GM12878 (cell line): ENCODE measurements around the gene PIGU. TPM values are rescaled to one million over a fixed set of nuclear protein-coding genes. Genes with fewer than 3 reads are reported as not detected.
"Not testable (repeated sequence)": the region's sequence is repeated elsewhere in the genome, so short reads cannot be mapped to it uniquely, and the experiment has no call there.

ENCODE experiments used
- ATAC-seq: fragments of 200-7000 bp; cut with Tn5 transposase; 3 replicates; pipeline ENCODE4 v1.9.1; 2020; ENCODE audit warnings: mild to moderate bottlenecking, moderate library complexity
- BruUV-seq: library from RNA; stranded (reverse); fragments of 400-500 nt; replicated peaks from 2 replicates; lab custom pipeline; 2021; lab: Mats Ljungman, UMichigan
- CTCF ChIA-PET: fragments of 300-600 bp; sonication (Branson Sonifier 250); formaldehyde crosslinking; extraction: SDS; loops from one replicate; lab custom pipeline; 2021; ENCODE audit warnings: inconsistent platforms; lab: Yijun Ruan, JAX
- POLR2A ChIA-PET: fragments of 350-600 bp; formaldehyde crosslinking; extraction: SDS; loops from one replicate; lab custom pipeline; 2021; ENCODE audit warnings: inconsistent platforms; lab: Charles Lee
- RAD21 ChIA-PET: fragments of 300-600 bp; sonication (Branson Sonifier 250); formaldehyde crosslinking; loops from one replicate; lab custom pipeline; 2023; ENCODE audit warnings: antibody characterized with exemption; ENCODE audit not compliant: unreplicated experiment; lab: Charles Lee
- SMC1A ChIA-PET: fragments of 300-600 bp; sonication (Branson Sonifier 250); formaldehyde crosslinking; loops from one replicate; lab custom pipeline; 2023; ENCODE audit not compliant: unreplicated experiment, uncharacterized antibody; lab: Charles Lee
- DNase-seq: peaks from one replicate; pipeline ENCODE4 v3.0.0-alpha.2; 2011; ENCODE audit warnings: low read depth, low spot score
- FAIRE-seq: peaks from 3 replicates; lab custom pipeline; 2011; peaks lifted over from hg19 to GRCh38; lab: Jason Lieb, UNC
- H2AFZ ChIP-seq: 2 replicates; pipeline ENCODE4 v1.6.0; 2011; ENCODE audit warnings: low read depth, low read length, control low read depth; ENCODE audit not compliant: control insufficient read depth
- H3K27ac ChIP-seq: 2 replicates; pipeline ENCODE4 v1.5.1; 2011; ENCODE audit warnings: control low read depth; ENCODE audit not compliant: control insufficient read depth, insufficient read depth
- H3K27me3 ChIP-seq, 2 experiments: replicated peaks in 1 of 2; 2 replicates each; pipeline versions ENCODE4 v1.6.0 to v1.6.1; 2011; ENCODE audit warnings: low read length in 1 of 2; ENCODE audit not compliant: control insufficient read depth in 2 of 2, insufficient read depth in 2 of 2
- H3K36me3 ChIP-seq, 2 experiments: 2 replicates each; pipeline ENCODE4 v1.5.1; 2011; ENCODE audit warnings: low read length in 1 of 2; ENCODE audit not compliant: control insufficient read depth in 2 of 2, insufficient read depth in 2 of 2
- H3K4me1 ChIP-seq: 2 replicates; pipeline ENCODE4 v1.6.1; 2011; ENCODE audit warnings: mild to moderate bottlenecking, low read length, moderate library complexity, mixed read lengths; ENCODE audit not compliant: control insufficient read depth, insufficient read depth
- H3K4me2 ChIP-seq: 2 replicates; pipeline ENCODE4 v1.6.0; 2011; ENCODE audit warnings: control low read depth; ENCODE audit not compliant: control insufficient read depth, insufficient read depth
- H3K4me3 ChIP-seq: fragments of 200-600 bp; sonication (generic); 2 replicates; pipeline ENCODE4 v1.5.1; 2016
- H3K79me2 ChIP-seq: 2 replicates; pipeline ENCODE4 v1.6.0; 2011; ENCODE audit warnings: low read length; ENCODE audit not compliant: control insufficient read depth, insufficient read depth
- H3K9ac ChIP-seq: 2 replicates; pipeline ENCODE4 v1.8.0; 2011; ENCODE audit warnings: low read length, control low read depth, mixed read lengths; ENCODE audit not compliant: control insufficient read depth, insufficient read depth
- H3K9me3 ChIP-seq: replicated peaks from 3 replicates; pipeline ENCODE4 v1.5.1; 2011; ENCODE audit warnings: mild to moderate bottlenecking, low read length; ENCODE audit not compliant: control insufficient read depth, insufficient read depth
- H4K20me1 ChIP-seq: 2 replicates; pipeline ENCODE4 v1.6.0; 2011; ENCODE audit not compliant: control insufficient read depth, insufficient read depth
- CEBPB ChIP-seq, 2 experiments: fragments of 150-350 bp in 1 of 2; IDR thresholded peaks; 2 replicates each; pipeline ENCODE4 v1.6.1; 2012 to 2014; ENCODE audit warnings: low read depth in 2 of 2, low read length in 2 of 2, borderline replicate concordance in 1 of 2, inconsistent platforms in 1 of 2
- E2F8 ChIP-seq: fragments of 450-650 bp; IDR thresholded peaks from 2 replicates; pipeline ENCODE4 v1.6.1; 2018; ENCODE audit warnings: mild to moderate bottlenecking, low read depth, moderate library complexity; ENCODE audit not compliant: partially characterized antibody
- EED ChIP-seq: sonication (generic); IDR thresholded peaks from 2 replicates; pipeline ENCODE4 v1.6.1; 2016; ENCODE audit warnings: antibody characterized with exemption, low read depth
- MEF2A ChIP-seq: IDR thresholded peaks from 2 replicates; pipeline ENCODE4 v1.6.1; 2011; ENCODE audit warnings: low read depth, mild to moderate bottlenecking, low read length, moderate library complexity; ENCODE audit not compliant: insufficient read depth
- POLR2AphosphoS5 ChIP-seq: IDR thresholded peaks from 2 replicates; pipeline ENCODE4 v1.6.1; 2011; ENCODE audit warnings: mild to moderate bottlenecking, low read length, inconsistent platforms
- RELA ChIP-seq: fragments of 450-650 bp; IDR thresholded peaks from 2 replicates; pipeline ENCODE4 v1.8.0; 2014; ENCODE audit warnings: borderline replicate concordance; ENCODE audit not compliant: partially characterized antibody
- WGBS: methylation state at CpG from one replicate; pipeline ENCODE4 v1.1.6; 2016; ENCODE audit warnings: low lambda C conversion rate; ENCODE audit not compliant: insufficient replicate concordance, insufficient coverage; ENCODE audit errors: missing lambda C conversion rate; 5-methylcytosine and 5-hydroxymethylcytosine counted together
- in situ Hi-C: fragments of 300-500 bp; cut with MboI; formaldehyde crosslinking; loops from 9 replicates; pipeline ENCODE4 v1.14.3; 2018; ENCODE audit warnings: mixed read lengths
- intact Hi-C: fragments of 100-400 bp; cut with micrococcal nuclease; formaldehyde crosslinking; loops from one replicate; pipeline ENCODE4 v1.14.2; 2022; ENCODE audit not compliant: unreplicated experiment
- polyA plus RNA-seq, 11 experiments: library from polyadenylated mRNA; depleted of rRNA in 4 of 11; unstranded in 6 of 11; stranded (reverse) in 5 of 11; fragments of >200 nt; fragmentation: Nextera tagmentation in 4 of 11; fragmentation: Illumina TruSeq in 1 of 11; extraction: Ambion mirVana in 4 of 11; extraction: Trizol in 1 of 11; gene quantifications; 1 replicate in 1 of 11; 2 replicates in 10 of 11; pipeline versions ENCODE4 v1.2.1 to v1.2.3, GENCODE V29; 2011 to 2016; ENCODE audit warnings: inconsistent platforms in 2 of 11, missing spikeins in 2 of 11, low read depth in 1 of 11
- total RNA-seq, 4 experiments: library from RNA; depleted of rRNA in 3 of 4; stranded (reverse); fragments of >200 nt in 3 of 4; fragmentation: Illumina TruSeq in 1 of 4; extraction: Trizol in 1 of 4; gene quantifications; 2 replicates each; pipeline versions ENCODE4 v1.2.1 to v1.2.3, GENCODE V29; 2013 to 2021

PIGU gene
- total and polyA plus RNA-seq, 10 of the 15 experiments (the other 5 are each of a cell fraction or from before 2014, with no cell fraction given): 4.1 to 88.2 (median 25.0) TPM

GRCh38 chr20:34618676-34619075 is 58.2 kb downstream of the PIGU start:
- no peaks in the 10 kb centered on the region for H4K20me1 ChIP-seq
- no TSS peak for BruUV-seq
- CTCF ChIA-PET: interaction anchor here (0.7 to 0.8 kb wide), 2 partner anchors 151 to 306 kb away, joined by 3 read pairs; no protein-coding TSS in a partner anchor
- no peak for TF ChIP-seq CEBPB (IDR thresholded peaks at IDR 0.05; ENCODE audit: borderline replicate concordance in 1 of 2, low read depth in 2 of 2, low read length in 2 of 2)
- TF ChIP-seq POLR2AphosphoS5: no peak
- TF ChIP-seq MEF2A: no peak
- TF ChIP-seq RELA: no peak
- no peak for TF ChIP-seq EED
- no peak for TF ChIP-seq E2F8
- TF ChIP-seq, all 136 proteins: peak for 0
- WGBS: 91% methylated on average over 2 of the region's 2 CpGs
- no peaks in the 10 kb centered on the region for H3K27me3 ChIP-seq
- ChIA-PET RAD21 (no interaction called here), POLR2A (no interaction called here), SMC1A (interaction anchor here (0.6 to 1.1 kb wide), 4 partner anchors 16 to 1671 kb away, joined by 3 read pairs; no protein-coding TSS in a partner anchor)
- H3K27ac ChIP-seq: no peak overlapping the region
- H3K79me2 ChIP-seq: no peaks in the 10 kb centered on the region
- H3K9me3 ChIP-seq: no peaks in the 10 kb centered on the region; the same call in 2 of the 3 replicates
- no peak overlapping the region for H3K4me3 ChIP-seq
- in situ Hi-C loops (no loop called here), intact Hi-C loops (no loop called here)
- no peak overlapping the region for H3K9ac ChIP-seq
- no peak for ATAC-seq
- no peak overlapping the region for H2AFZ ChIP-seq
- H3K4me2 ChIP-seq: no peak overlapping the region
- no peak for FAIRE-seq
- peaks cover 19% of the 10 kb centered on the region for H3K4me1 ChIP-seq
- H3K36me3 ChIP-seq: peaks cover 2 to 8% of the 10 kb centered on the region in 2 experiments; a peak in 1 of 4 replicates
- DNase-seq: no peak

DNA sequence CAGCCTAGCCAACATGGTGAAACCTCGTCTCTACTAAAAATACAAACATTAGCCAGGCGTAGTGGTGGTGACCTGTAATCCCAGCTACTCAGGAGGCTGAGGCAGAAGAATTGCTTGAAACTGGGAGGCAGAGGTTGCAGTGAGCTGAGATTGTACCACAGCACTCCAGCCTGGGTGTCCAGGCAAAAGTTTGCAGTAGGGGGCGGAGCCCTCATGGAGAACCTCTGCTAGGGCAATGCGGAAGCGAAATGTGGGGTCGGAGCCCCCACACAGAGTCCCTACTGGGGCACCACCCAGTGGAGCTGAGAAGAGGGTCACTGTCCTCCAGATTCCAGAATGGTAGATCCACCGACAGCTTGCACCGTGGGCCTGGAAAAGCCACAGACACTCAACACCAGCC is 60.0 kb downstream of the PIGU start:
- ATAC-seq, H3K9ac ChIP-seq, H4K20me1 ChIP-seq, H3K4me3 ChIP-seq, intact Hi-C loops, DNase-seq, SMC1A ChIA-PET, H3K27me3 ChIP-seq, RAD21 ChIA-PET, H3K27ac ChIP-seq, H3K36me3 ChIP-seq, POLR2A ChIA-PET, in situ Hi-C loops, H2AFZ ChIP-seq, H3K4me2 ChIP-seq, CTCF ChIA-PET, FAIRE-seq, H3K79me2 ChIP-seq, H3K9me3 ChIP-seq, BruUV-seq: not testable (repeated sequence)
- peaks cover 14% of the 10 kb centered on the region for H3K4me1 ChIP-seq
- 97% methylated on average over 8 of the region's 8 CpGs for WGBS
